ENCODE data around the gene VSTM4. TPM values are rescaled to one million over a fixed set of nuclear protein-coding genes. Genes with fewer than 3 reads are reported as not detected.

Gene VSTM4
- total and polyA plus RNA-seq, 9 of the 15 experiments (the other 6 are each of a cell fraction or from before 2014, with no cell fraction given): 1.0 to 7.9 (median 3.0) TPM

GRCh38 chr10:48973065-48973464 is 142.3 kb downstream of the VSTM4 start:
- no peaks in the 10 kb centered on the region for H3K79me2 ChIP-seq (ENCODE audit: control insufficient read depth, insufficient read depth, low read length)
- no peaks in the 10 kb centered on the region for H3K9me3 ChIP-seq (replicated peaks; ENCODE audit: control insufficient read depth, insufficient read depth, low read depth, low read length)
- intact Hi-C loops (cut with micrococcal nuclease): no loop called here
- ChIA-PET CTCF (ENCODE audit: low intra/inter-chr PET ratio) (no interaction called here), POLR2A (no interaction called here)
- H3K4me3 ChIP-seq: no peak overlapping the region
- no peak for ATAC-seq
- no peaks in the 10 kb centered on the region for H3K36me3 ChIP-seq (ENCODE audit: control insufficient read depth, insufficient read depth, low read length)
- WGBS (ENCODE audit: insufficient coverage, low coverage, missing lambda C conversion rate): 1% methylated on average over 5 of the region's 5 CpGs
- H3K4me2 ChIP-seq (ENCODE audit: insufficient read depth, low read length): no peak overlapping the region
- no peak for FAIRE-seq
- peaks cover 4 to 31% of the 10 kb centered on the region in 2 experiments for H3K27me3 ChIP-seq (ENCODE audit: control insufficient read depth in 2 of 2, insufficient read depth in 2 of 2, low read length in 2 of 2)
- DNase-seq (ENCODE audit: extremely low read depth in 1 of 4, low spot score in 3 of 4): no peak
- no peak for TF ChIP-seq ETS2 (tag; IDR thresholded peaks at IDR 0.05; ENCODE audit: borderline replicate concordance, poor library complexity, severe bottlenecking)
- TF ChIP-seq HBP1 (CRISPR knock-in tag; IDR thresholded peaks at IDR 0.05): no peak
- no peak for TF ChIP-seq SNIP1 (IDR thresholded peaks at IDR 0.05; ENCODE audit: low read depth)
- TF ChIP-seq ZNF3 (CRISPR knock-in tag; IDR thresholded peaks at IDR 0.05): no peak
- TF ChIP-seq NFE2L1 (tag; IDR thresholded peaks at IDR 0.05; ENCODE audit: borderline replicate concordance, low read depth): no peak
- no peak for TF ChIP-seq RFX5 (IDR thresholded peaks at IDR 0.05; ENCODE audit: low read depth, low read length)
- no peak for TF ChIP-seq DIDO1 (tag; IDR thresholded peaks at IDR 0.05; ENCODE audit: low read depth)
- H2AFZ ChIP-seq (ENCODE audit: low read depth, low read length): no peak overlapping the region
- H3K9ac ChIP-seq (ENCODE audit: insufficient read depth in 1 of 2, low read depth in 2 of 2, low read length in 2 of 2): no peak overlapping the region
- H4K20me1 ChIP-seq (replicated peaks; ENCODE audit: control insufficient read depth, insufficient read depth, low read length): 0 out of 2 replicates have a peak, but pooled peaks cover under 1% of the 10 kb centered on the region
- no TSS peak for BruUV-seq (replicated peaks)
- no peak overlapping the region for H3K27ac ChIP-seq (ENCODE audit: extremely low read depth, low read depth, low read length)
- no peaks in the 10 kb centered on the region for H3K4me1 ChIP-seq (replicated peaks in 1 of 2; ENCODE audit: control insufficient read depth in 2 of 2, insufficient read depth in 2 of 2, low read length in 2 of 2)
- H3K9me1 ChIP-seq (ENCODE audit: control insufficient read depth, insufficient read depth, low read length): no peaks in the 10 kb centered on the region
- in situ Hi-C loops (cut with MboI): no loop called here
